ENCODE results near the gene MSANTD3.
"Not testable (repeated sequence)": the region's sequence is repeated elsewhere in the genome, so short reads cannot be mapped to it uniquely, and the experiment has no call there.

The MSANTD3 gene, protein sequence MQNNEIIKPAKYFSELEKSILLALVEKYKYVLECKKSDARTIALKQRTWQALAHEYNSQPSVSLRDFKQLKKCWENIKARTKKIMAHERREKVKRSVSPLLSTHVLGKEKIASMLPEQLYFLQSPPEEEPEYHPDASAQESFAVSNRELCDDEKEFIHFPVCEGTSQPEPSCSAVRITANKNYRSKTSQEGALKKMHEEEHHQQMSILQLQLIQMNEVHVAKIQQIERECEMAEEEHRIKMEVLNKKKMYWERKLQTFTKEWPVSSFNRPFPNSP

DNA sequence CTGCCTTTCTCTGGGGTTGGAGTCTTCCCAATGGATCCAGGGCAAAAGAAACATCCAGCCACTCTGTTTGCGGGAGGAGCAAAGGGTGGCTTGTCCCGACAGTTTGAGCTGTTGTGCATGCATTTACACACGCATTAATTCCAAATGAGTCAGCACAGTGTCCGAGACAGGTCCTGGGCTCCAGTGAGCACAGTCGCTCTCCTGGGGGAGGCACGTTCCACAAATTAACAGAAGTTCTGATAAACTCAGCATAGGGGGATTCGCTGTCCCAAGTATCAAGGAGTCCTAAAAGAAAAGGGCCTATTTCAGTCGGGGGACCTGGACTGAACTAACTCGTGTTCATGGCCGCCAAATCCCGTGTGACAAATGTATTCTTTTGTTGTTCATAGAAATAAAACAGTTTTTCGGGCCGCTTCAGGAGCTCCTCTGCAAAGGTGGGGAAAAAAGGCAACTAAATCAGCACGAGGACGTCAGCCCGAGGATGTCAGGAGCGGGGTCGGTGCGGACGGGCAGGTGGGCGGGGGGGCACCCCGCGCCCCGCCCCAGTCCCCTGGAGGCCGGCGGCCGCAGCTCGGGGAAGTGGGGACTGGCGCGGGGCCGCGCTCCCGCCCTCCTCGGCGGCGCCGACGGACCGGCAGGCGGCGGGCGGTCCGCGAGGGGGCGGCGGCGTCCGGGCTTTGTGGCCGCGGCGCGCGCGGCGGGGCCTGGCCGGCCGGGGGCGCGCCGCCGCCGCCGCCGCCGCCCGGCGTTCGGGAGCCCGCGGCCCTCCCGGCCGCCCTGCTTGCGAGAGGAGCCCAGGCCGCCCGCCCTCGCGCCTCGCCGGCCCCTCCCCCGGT lies at the start of gene MSANTD3:
TSS of gene MSANTD3 (plus strand) at position 614 of the 836 bp plus-strand sequence. CDS start 14,796 bp downstream, outside the sequence.
- DNase-seq, result peak; percentile 63

- no peak for DNase-seq
Measured at GRCh38 chr9:100379862-100380261, 47.1 kb upstream of the MSANTD3 start.

DNA sequence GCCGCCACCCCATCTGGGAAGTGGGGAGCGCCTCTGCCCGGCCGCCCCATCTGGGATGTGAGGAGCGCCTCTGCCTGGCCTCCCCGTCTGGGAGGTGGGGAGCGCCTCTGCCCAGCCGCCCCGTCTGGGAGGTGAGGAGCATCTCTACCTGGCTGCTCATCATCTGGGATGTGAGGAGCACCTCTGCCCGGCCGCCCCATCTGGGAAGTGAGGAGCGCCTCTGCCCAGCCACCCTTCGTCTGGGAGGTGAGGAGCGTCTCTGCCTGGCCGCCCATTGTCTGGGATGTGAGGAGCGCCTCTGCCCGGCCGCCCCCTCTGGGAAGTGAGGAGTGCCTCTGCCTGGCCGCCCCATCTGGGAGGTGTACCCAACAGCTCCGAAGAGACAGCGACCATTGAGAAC lies 34.0 kb upstream of the MSANTD3 start:
- DNase-seq, result not testable (repeated sequence)

DNA sequence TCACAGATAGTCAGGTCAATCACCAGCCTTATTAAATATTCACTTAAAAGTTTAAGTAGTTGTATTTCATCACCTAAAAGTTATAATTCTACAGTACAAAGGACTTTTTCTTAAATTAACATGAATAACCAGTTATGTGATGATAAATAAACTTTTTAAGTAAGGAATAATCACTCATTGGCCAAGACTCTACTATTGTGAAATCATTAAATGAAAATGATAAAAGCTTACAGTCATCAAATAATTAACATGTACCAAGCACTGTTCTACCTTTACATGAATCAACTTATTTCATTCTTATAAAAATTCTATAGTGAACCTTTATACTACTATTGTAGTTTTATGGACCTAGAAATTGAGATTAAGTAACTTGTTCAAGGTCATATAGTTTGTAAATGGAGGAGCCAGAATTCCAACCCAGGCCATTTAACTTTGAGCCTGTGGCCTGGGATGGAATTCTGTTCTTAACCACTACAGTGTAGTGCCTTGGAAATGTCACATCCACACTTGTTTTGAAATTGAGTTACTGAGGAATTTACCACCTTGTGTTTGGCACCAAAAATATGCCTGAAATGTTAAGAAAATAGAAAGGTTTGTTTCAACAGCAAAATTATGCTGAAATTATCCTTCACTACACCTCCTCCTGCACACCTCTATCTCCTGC lies 32.8 kb upstream of the MSANTD3 start:
- DNase-seq, result no peak

- DNase-seq, result no peak
Measured at GRCh38 chr9:100394816-100395215, 32.1 kb upstream of the MSANTD3 start.

- DNase-seq, result no peak
Measured at GRCh38 chr9:100396769-100397168, 30.2 kb upstream of the MSANTD3 start.

DNA sequence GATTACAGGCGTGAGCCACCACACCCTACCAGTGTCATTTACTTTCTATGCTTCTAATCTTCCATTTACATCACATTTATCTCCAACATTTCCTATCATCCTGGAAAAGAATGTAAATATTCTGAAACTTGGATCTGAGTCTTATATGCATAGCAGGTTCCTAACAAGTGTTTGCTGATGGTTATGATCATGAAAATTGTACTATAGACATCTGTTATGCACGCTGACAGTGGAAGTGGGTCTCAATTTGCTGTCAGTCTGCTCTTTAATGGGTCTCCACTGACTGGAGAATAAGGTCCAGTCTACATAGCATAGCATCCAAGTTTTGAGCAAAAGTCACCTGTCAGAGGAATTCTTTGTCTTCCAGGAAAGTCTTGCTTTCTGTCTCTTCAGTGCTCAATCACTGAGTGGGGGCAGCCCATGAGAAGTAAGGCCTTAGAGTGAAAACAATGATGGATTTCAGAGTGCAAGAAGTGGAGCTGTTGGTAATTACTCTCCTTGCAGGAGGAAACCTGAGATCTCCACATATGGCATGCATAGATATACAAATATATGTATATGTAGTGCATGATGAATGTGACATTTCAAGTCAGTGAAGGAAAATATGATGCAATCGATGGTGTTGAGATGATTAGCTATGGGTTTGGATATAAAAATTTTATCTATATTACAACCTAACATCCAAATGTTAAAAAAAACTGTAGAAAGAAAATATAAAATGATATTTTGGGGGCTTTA lies 29.2 kb upstream of the MSANTD3 start:
- no peak for DNase-seq

GRCh38 chr9:100401042-100401441 lies 25.9 kb upstream of the MSANTD3 start:
- no peak for DNase-seq

- no peak for DNase-seq
Measured at GRCh38 chr9:100406962-100407361, 20.0 kb upstream of the MSANTD3 start.

- DNase-seq, result no peak
Measured at GRCh38 chr9:100408546-100409175, 18.3 kb upstream of the MSANTD3 start.

GRCh38 chr9:100409176-100409556 lies 17.8 kb upstream of the MSANTD3 start:
- no peak for DNase-seq

DNA sequence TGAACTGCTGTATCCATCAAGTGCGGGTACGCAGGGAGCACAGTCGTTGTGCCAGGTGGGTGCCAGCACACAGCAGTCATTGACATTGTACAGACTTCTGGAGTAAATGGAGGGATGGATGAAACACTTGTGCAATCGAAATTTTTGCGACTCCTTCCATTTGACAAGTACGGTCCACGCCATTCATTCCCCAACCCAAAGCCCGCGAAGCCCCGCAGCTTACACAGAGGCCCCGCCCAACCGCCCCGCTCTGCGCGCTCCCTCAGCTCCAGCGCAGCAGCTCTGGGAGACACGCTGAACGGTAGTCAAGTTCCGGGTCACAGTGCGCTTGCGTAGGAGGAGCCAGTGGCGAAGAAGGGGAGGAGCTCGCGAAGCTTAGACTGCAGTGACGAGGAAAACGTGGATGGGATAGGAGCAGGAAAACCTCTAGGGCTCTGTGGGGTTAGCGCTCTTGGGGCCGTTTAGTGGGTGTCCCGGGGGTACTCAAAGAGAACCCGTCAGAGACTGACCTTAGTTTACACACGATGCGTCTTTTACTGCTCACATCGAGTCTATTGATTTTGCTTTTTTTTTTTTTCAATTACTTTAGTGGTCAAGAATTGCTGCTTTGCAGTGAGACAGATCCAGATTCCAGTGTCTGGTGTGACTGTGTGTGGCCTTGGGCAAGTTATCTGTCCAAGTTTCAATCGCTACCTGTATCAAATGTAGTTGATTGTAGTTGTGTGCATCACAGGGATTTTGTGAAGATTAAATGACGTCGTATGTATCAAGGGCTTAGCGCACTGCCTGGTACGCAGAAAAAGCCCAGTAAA lies 15.3 kb upstream of the MSANTD3 start:
- DNase-seq, result peak; percentile 89

DNA sequence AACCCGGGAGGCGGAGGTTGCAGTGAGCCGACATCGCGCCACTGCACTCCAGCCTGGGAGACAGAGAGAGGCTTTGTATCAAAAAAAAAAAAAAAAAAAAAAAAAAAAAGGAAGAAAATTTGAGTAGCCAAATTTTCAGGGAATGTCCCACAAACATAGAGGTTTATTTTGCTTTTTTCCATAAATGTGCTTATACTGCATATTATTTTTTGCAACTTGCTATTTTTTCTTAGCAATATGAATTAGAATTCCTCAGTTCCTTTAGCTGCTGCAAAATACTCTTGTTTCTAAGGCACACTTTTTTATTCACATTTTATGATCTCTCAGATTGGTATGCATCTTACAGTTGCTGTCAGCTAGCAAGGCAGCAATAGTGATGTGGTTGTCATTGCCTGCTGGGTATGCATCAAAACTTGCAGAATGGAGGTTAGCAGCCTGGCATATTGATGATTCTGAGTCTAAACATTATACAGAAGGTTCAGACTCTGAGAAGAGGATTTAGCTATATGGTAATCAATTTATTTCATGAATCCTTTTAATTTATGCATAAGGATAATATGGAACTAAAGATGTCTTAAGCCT lies 13.0 kb upstream of the MSANTD3 start:
- no peak for DNase-seq

DNA sequence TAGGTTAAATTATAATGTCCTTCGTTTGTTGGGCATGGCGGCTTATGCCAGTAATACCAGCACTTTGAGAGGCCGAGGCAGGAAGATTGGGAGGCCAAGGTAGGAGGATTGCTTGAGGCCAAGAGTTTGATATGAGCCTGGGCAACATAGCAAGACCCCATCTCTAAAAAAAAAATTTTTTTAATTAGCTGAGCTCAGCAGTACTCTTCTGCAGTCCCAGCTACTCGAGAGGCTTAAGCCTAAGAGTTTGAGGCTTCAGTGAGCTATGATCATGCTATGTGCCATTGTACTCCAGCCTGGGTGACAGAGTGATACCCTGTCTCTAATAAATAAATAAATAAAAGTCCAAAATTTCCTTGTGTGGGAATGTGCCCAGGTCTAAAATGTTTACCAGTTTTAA lies 9.1 kb upstream of the MSANTD3 start:
- no peak for DNase-seq

DNA sequence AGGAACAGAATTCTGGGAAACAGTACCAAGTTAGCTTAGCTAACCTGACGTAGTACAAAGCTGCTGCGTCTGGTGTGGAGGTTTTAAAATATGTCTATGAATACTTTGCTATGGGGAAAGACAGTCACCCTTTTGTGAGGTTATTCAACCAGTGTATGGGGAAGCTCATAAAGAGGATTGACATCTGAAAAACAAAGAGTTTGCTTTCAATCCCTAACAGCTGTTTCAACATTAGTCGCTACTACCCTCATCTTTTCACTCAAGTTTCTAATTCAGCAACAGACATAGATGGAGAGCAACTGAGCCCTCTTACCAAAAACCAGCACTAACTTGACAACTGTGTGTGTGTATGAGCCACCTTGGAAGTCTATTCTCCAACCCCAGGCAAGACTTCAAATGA lies 7.8 kb upstream of the MSANTD3 start:
- DNase-seq, result no peak

GRCh38 chr9:100421116-100421515 lies 5.8 kb upstream of the MSANTD3 start:
- not testable (repeated sequence) for DNase-seq

- no peak for DNase-seq
Measured at GRCh38 chr9:100425758-100426157, 1.2 kb upstream of the MSANTD3 start.

DNA sequence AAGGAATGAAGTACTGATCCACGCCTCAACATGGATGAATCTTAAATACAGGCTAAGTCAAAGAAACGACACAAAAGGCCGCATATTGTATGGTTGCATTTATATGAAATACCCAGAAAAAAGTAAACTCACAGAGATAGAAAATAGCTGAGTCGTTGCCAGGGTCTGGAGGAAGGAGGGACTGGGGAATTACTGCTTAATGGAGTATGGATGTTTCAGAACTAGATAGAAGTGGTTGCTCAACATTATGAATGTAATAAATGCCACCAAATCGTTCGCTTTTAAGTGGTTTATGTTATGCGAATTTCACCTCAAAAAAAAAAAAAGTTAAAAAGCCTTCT lies 784 bp upstream of the MSANTD3 start:
- no peak for DNase-seq

- peak; percentile 4 for DNase-seq
Measured at GRCh38 chr9:100427366-100428263, 672 bp downstream of the MSANTD3 start.

Measured in CD4-positive, alpha-beta T cell treated with Interleukin-21 for 1 hour (primary cell).